Brain microvascular endothelial cell (primary cell): ENCODE measurements around the gene APOBEC3H.
"Not testable (repeated sequence)": the region's sequence is repeated elsewhere in the genome, so short reads cannot be mapped to it uniquely, and the experiment has no call there.

ENCODE experiments used
- DNase-seq: peaks from one replicate; pipeline ENCODE4 v3.0.0-alpha.2; 2020
- H3K27ac ChIP-seq: fragments of 250-450 bp; sonication (Bioruptor Pico); 2 replicates; pipeline ENCODE4 v1.5.1; 2020; ENCODE audit warnings: mild to moderate bottlenecking, moderate library complexity
- H3K27me3 ChIP-seq: fragments of 250-450 bp; sonication (Bioruptor Pico); replicated peaks from 2 replicates; pipeline ENCODE4 v1.5.1; 2020; ENCODE audit warnings: mild to moderate bottlenecking
- H3K36me3 ChIP-seq: fragments of 250-450 bp; sonication (Bioruptor Pico); replicated peaks from 2 replicates; pipeline ENCODE4 v1.5.1; 2020; ENCODE audit warnings: mild to moderate bottlenecking
- H3K4me3 ChIP-seq: 2 replicates; pipeline ENCODE4 v1.5.1; 2011; ENCODE audit warnings: low read depth, mild to moderate bottlenecking, control low read depth, low read length, moderate library complexity
- in situ Hi-C: cut with HindIII; loops from 2 replicates; pipeline ENCODE4 v1.10.0; 2017; ENCODE audit warnings: low sequenced_read_pairs, low pct_ligation_motif_present
- TF ChIP-seq, protein P1 (sequence below): IDR thresholded peaks from 2 replicates; pipeline ENCODE4 v1.5.1; 2011; ENCODE audit warnings: low read depth, mild to moderate bottlenecking, moderate library complexity, low read length, control low read depth, inconsistent platforms; ENCODE audit errors: missing control alignments

Gene APOBEC3H

GRCh38 chr22:39078329-39078728, 18.7 kb upstream of the APOBEC3H start:
- no peak overlapping the region for H3K4me3 ChIP-seq
- H3K36me3 ChIP-seq = no peaks in the 10 kb centered on the region
- no peak overlapping the region for H3K27ac ChIP-seq
- H3K27me3 ChIP-seq = no peaks in the 10 kb centered on the region
- DNase-seq = no peak
- TF ChIP-seq, protein P1, sequence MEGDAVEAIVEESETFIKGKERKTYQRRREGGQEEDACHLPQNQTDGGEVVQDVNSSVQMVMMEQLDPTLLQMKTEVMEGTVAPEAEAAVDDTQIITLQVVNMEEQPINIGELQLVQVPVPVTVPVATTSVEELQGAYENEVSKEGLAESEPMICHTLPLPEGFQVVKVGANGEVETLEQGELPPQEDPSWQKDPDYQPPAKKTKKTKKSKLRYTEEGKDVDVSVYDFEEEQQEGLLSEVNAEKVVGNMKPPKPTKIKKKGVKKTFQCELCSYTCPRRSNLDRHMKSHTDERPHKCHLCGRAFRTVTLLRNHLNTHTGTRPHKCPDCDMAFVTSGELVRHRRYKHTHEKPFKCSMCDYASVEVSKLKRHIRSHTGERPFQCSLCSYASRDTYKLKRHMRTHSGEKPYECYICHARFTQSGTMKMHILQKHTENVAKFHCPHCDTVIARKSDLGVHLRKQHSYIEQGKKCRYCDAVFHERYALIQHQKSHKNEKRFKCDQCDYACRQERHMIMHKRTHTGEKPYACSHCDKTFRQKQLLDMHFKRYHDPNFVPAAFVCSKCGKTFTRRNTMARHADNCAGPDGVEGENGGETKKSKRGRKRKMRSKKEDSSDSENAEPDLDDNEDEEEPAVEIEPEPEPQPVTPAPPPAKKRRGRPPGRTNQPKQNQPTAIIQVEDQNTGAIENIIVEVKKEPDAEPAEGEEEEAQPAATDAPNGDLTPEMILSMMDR = no peak
- in situ Hi-C loops = no loop called here

GRCh38 chr22:39079054-39079637, 17.9 kb upstream of the APOBEC3H start:
- H3K27me3 ChIP-seq, H3K36me3 ChIP-seq, in situ Hi-C loops, DNase-seq, H3K27ac ChIP-seq, H3K4me3 ChIP-seq: not testable (repeated sequence)

DNA sequence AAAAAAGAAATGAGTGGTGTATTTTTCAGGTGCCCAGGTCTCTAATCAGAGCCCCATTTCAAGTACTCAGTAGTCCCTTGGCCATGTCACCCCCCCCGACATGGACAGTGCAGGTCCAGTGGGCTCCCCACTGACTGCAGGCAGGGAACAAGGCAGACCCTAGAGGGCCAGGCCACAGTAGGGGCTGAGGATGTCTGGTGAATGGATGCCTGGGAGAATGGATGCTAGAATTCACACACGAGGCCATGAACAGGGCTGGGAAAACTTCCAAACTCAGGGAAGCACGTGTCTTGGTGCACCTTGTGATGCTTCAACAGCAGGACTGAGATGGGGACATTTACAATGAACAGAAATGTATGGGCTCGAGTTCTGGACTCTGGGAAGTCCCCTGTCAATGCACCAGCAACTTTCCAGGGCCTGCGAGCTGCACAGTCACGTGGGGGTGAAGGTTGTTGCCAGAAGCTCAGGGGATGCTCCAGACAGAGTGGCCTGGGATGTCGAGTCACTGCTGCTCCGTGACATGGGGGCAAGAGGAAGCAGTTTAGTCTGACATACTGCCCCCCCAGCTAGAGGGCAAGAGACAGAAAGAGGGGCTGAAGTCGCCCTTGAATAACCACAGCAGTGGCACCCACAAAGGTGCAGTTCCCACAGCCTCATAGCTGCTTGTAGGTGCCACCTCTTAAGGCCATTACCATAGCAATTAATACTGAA, 16.8 kb upstream of the APOBEC3H start:
- Histone ChIP-seq H3K27ac (no peak overlapping the region), H3K4me3 (no peak overlapping the region), H3K36me3 (no peaks in the 10 kb centered on the region), H3K27me3 (no peaks in the 10 kb centered on the region)
- in situ Hi-C loops = no loop called here
- no peak for DNase-seq
- TF ChIP-seq, protein P1 = no peak

GRCh38 chr22:39081016-39081415, 16.0 kb upstream of the APOBEC3H start:
- TF ChIP-seq, protein P1 = no peak
- in situ Hi-C loops = no loop called here
- H3K4me3 ChIP-seq = no peak overlapping the region
- H3K36me3 ChIP-seq = no peaks in the 10 kb centered on the region
- H3K27me3 ChIP-seq = no peaks in the 10 kb centered on the region
- no peak for DNase-seq
- no peak overlapping the region for H3K27ac ChIP-seq

- TF ChIP-seq, protein P1 = no peak
- in situ Hi-C loops = no loop called here
- DNase-seq = no peak
- no peaks in the 10 kb centered on the region for H3K27me3 ChIP-seq
- no peak overlapping the region for H3K4me3 ChIP-seq
- no peak overlapping the region for H3K27ac ChIP-seq
- H3K36me3 ChIP-seq = no peaks in the 10 kb centered on the region
These were observed 15.4 kb upstream of the APOBEC3H start for GRCh38 chr22:39081598-39081997.

DNA sequence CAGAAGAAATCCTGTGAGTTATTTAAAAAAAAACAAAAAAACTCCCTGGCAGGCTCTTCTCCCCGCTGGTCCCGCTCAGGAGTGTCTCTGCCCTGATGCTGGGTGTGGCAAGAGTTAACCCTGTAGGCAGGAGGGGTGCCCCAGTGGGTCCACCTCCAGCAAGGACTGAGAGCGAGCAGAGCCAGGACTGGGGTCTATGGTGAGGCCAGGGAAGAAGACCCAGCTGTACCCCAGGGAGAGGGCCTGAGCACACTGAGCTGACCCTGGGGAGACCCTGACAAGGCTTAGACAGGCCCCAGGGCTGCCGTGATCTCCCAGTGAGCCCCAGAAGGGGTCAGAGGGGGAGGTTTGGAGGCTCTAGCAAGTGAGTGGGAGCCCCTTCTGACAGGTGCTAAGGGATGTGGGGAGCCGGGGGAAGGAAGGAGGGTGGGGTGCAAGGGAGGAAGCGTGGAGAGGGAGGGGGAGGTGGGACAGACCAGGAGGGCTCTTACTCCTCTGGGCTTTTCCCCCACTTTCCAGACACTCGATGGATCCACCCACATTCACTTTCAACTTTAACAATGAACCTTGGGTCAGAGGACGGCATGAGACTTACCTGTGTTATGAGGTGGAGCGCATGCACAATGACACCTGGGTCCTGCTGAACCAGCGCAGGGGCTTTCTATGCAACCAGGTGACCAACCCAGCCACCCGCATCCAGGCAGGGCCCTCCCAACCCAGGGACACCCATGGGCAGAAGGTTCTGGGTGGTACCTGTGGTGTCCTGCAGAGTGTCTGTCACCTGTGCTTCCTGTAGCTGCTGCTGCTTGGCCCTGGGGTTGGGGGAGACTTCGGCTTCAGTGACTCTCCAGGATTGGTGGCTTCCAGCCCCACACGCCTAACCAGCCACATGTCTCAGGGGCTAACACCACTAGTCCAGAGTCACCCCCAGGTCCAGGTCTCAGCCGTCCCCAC, 13.6 kb upstream of the APOBEC3H start:
- TF ChIP-seq, protein P1 = no peak
- Histone ChIP-seq H3K4me3 (no peak overlapping the region), H3K27ac (no peak overlapping the region), H3K36me3 (no peaks in the 10 kb centered on the region), H3K27me3 (no peaks in the 10 kb centered on the region)
- DNase-seq = no peak
- in situ Hi-C loops = no loop called here
